Adrenal gland (tissue), 5 donors: ENCODE results near the gene FGGY.

Experiments used
- CTCF ChIP-seq, 6 experiments: fragments of 450-650 bp in 4 of 6; fragments of 200-600 bp in 2 of 6; sonication (generic) in 1 of 6; IDR thresholded peaks; 1 replicate in 5 of 6; 2 replicates in 1 of 6; pipeline versions ENCODE4 v1.5.1 to v1.8.0; 2016 to 2021; ENCODE audit warnings: antibody characterized with exemption in 6 of 6, mild to moderate bottlenecking in 2 of 6, moderate library complexity in 1 of 6
- POLR2A ChIP-seq, 2 donors: fragments of 450-650 bp; IDR thresholded peaks; one replicate each; pipeline ENCODE4 v1.6.1; 2017; ENCODE audit warnings: antibody characterized with exemption in 2 of 2, mild to moderate bottlenecking in 2 of 2, moderate library complexity in 1 of 2
- donor health status: DM: no; HTN: no; CAD: no.

- no peak for TF ChIP-seq CTCF (IDR thresholded peaks at IDR 0.05)
- TF ChIP-seq POLR2A (IDR thresholded peaks at IDR 0.05): no peak
Observed at GRCh38 chr1:59302297-59302696, 5.4 kb downstream of the FGGY start.
